GM18907 (cell line): ENCODE measurements around the gene CCDC88B.
A peak's percentile ranks its signal among the peaks of the same experiment; 100 is the strongest.

ENCODE experiments used
- ATAC-seq: cut with Tn5 transposase; IDR thresholded peaks from one replicate; pipeline ENCODE4 v1.9.1; 2021; ENCODE audit warnings: mild to moderate bottlenecking, moderate library complexity; ENCODE audit not compliant: unreplicated experiment

The CCDC88B gene

GRCh38 chr11:64357904-64358535 lies 18.0 kb downstream of the CCDC88B start:
- no peak for ATAC-seq

DNA sequence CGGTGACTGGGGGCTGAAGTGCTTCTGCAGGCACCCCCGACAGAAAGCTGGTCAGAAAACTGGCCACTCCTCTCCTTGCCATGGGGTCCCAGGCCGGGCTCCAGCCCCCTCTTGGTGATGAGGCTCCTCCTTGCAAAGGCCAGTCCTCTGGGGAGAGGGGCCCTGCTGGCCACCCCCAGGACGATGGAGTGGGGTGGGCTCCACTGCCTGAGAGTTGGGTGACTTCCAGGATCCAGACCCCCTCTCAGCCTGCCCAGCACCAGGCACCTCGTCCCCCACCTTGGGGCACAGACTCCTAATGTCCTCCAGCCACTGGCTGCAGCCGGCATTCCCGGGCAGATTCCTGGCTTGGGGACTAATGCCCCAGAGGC lies 18.5 kb downstream of the CCDC88B start:
- no peak for ATAC-seq

GRCh38 chr11:64358907-64359711 lies 19.1 kb downstream of the CCDC88B start, which contains the start of gene RPS6KA4:
Gene RPS6KA4, plus strand, starts transcription at chr11:64359162. Its CDS starts 74 bp downstream, at chr11:64359236.
- ATAC-seq: peak; percentile 49

- no peak for ATAC-seq
Measured at GRCh38 chr11:64359712-64360445, 19.9 kb downstream of the CCDC88B start.

DNA sequence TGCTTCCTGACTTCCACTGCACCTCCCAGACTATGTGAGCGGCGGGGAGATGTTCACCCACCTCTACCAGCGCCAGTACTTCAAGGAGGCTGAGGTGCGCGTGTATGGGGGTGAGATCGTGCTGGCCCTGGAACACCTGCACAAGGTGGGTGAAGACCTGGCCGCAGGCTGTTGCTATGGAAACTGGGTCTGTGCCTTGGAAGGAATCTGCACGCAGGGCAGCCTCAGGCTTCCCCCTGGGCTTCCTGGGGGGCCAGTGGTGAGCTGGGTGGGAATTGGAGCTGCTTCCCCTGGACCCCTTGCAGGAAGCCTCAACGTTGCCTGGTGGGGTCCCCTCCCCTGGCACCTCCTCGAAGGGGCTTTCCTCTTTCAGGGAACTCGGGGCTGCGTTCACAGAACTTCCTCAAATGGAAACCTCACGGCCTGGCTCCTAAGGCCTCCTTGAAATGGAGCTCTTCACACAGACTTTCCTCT lies 20.5 kb downstream of the CCDC88B start:
- ATAC-seq: no peak

GRCh38 chr11:64361659-64362058 lies 21.7 kb downstream of the CCDC88B start:
- ATAC-seq: no peak

- ATAC-seq: no peak
Measured at GRCh38 chr11:64362339-64362738, 22.3 kb downstream of the CCDC88B start.

GRCh38 chr11:64364435-64364834 lies 24.4 kb downstream of the CCDC88B start:
- ATAC-seq: no peak

- no peak for ATAC-seq
Measured at GRCh38 chr11:64364911-64365310, 24.9 kb downstream of the CCDC88B start.

GRCh38 chr11:64366751-64367150 lies 26.7 kb downstream of the CCDC88B start:
- ATAC-seq: no peak

- no peak for ATAC-seq
Measured at GRCh38 chr11:64367931-64368672, 28.1 kb downstream of the CCDC88B start.

DNA sequence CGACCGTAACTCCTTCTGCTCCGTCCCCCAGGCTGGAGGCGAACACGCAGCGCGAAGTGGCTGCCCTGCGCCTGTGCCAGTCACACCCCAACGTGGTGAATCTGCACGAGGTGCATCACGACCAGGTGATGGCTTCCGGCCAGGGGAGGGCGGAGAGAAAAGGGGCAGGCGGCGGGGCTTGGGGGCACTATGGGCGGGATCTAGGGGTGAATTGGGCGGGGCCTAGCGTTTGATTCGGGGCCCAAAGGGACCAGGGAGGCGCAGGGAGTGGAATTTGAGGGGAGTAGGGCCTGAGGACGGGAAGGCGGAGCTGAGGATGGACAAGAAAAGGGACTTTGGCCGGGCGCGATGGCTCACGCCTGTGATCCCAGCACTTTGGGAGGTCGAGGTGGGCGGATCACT lies 28.7 kb downstream of the CCDC88B start:
- no peak for ATAC-seq

- ATAC-seq: no peak
Measured at GRCh38 chr11:64369440-64370421, 29.7 kb downstream of the CCDC88B start.

GRCh38 chr11:64371201-64371600 lies 31.2 kb downstream of the CCDC88B start:
- ATAC-seq: no peak

DNA sequence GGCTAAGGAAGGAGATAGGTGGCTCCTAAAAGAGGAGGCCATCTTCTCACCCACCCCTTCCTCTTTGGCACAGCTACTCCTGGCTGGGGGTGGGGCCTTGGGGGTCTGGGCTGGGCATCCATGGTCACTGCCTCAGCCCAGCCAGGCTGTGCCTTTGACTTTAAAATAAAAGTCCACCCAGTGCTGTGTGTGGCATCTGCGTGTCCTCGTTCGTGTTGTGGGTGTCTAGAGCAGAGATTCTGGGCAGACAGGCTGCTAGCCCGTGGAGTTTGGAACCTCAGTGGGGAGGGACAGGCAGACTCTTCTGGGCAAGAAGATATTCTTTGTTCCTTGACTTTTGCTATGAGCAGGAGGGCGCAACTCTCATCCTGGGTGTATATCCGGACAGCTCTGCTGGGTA lies 32.0 kb downstream of the CCDC88B start:
- no peak for ATAC-seq

- no peak for ATAC-seq
Measured at GRCh38 chr11:64372802-64373597, 33.0 kb downstream of the CCDC88B start.

DNA sequence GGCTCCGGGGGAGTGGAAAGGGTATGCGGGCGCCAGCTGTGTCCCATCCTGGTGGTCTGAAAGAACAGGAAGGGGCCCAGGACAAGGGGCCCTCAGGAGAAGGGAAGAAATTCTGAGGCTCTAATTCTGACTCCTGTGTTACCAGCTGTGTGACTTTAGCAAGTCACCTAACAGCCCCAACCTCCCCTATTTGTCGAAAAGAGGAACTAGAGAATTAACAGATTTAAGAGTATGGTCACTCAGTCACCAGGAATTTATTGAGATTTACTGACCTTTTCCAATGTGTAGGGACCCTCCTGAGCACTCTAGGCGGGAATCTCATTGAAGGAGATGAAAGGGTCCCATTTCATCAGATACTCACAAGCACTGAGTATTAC lies 33.6 kb downstream of the CCDC88B start:
- no peak for ATAC-seq

DNA sequence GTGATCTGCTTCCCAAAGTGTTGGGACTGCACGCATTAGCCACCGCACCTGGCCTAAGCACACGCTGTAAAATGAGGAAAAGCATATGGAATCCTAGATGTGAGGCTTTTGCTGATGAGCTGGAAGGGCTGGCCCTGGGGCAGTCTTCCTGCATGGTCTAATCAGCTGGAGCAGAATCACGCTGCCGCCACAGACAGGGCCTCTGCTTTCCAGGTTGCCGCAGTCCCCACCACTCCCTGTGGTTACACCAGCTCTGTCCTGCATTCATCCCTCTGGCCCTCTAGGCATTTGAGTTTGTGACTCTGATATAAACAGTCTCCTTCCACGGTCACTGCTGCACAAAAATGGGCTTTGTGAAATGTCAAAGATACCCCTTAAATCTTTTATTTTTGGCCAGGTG lies 36.1 kb downstream of the CCDC88B start:
- no peak for ATAC-seq

DNA sequence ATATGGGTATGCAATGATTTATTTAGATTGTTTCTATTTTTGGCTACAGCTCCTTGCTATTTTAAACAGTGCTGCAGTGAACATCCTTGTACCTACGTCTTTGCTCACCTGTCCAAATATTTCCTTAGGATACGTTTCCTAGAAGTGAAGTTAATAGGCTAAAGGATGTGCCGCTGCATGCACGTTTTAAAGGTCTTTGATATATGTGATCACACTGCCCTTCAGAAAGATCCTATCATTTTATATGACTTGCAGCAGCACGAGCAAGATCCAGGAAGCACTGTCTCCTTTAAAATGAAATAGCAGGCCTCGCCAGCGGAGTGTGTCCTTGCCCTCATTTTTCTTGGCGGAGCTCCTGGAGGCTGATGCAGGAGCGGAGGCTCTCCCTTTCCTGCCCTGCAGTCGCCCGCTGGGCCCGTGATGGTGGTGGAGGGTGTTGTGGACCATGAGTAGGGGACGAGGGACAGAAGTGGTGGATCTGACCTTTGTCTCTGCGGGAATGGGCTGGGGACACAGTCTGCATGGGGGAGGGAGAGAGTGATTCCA lies 38.4 kb downstream of the CCDC88B start:
- ATAC-seq: no peak
